ENCODE results near the gene IL4R. TPM values are rescaled to one million over a fixed set of nuclear protein-coding genes. Genes with fewer than 3 reads are reported as not detected.
"Not testable (repeated sequence)": the region's sequence is repeated elsewhere in the genome, so short reads cannot be mapped to it uniquely, and the experiment has no call there.

IL4R gene
- polyA plus RNA-seq, 1 donor from 2014 or later, result 0.07 TPM

GRCh38 chr16:27408012-27408601 is 94.3 kb downstream of the IL4R start:
- Histone ChIP-seq H3K79me2 (replicated peaks; ENCODE audit: insufficient read depth, low read length) (no peaks in the 10 kb centered on the region), H4K20me1 (ENCODE audit: insufficient read depth) (no peaks in the 10 kb centered on the region), H3K4me3 (ENCODE audit: low read length) (no peak overlapping the region), H3K9ac (ENCODE audit: low read length) (no peak overlapping the region), H3K4me2 (ENCODE audit: low read length) (no peak overlapping the region), H3K36me3 (ENCODE audit: insufficient read depth, low read length) (no peaks in the 10 kb centered on the region), H3K27ac (ENCODE audit: low read length) (no peak overlapping the region), H3K27me3 (ENCODE audit: insufficient read depth, low read depth, low read length) (no peaks in the 10 kb centered on the region), H3K9me2 (ENCODE audit: insufficient read depth, low read length) (no peaks in the 10 kb centered on the region), H2AFZ (ENCODE audit: low read depth, low read length) (no peak overlapping the region), H3F3A (ENCODE audit: insufficient read depth, low read length, poor library complexity, severe bottlenecking) (no peaks in the 10 kb centered on the region), H3K9me3 (ENCODE audit: low read length) (no peaks in the 10 kb centered on the region)
- TF ChIP-seq, protein P1, sequence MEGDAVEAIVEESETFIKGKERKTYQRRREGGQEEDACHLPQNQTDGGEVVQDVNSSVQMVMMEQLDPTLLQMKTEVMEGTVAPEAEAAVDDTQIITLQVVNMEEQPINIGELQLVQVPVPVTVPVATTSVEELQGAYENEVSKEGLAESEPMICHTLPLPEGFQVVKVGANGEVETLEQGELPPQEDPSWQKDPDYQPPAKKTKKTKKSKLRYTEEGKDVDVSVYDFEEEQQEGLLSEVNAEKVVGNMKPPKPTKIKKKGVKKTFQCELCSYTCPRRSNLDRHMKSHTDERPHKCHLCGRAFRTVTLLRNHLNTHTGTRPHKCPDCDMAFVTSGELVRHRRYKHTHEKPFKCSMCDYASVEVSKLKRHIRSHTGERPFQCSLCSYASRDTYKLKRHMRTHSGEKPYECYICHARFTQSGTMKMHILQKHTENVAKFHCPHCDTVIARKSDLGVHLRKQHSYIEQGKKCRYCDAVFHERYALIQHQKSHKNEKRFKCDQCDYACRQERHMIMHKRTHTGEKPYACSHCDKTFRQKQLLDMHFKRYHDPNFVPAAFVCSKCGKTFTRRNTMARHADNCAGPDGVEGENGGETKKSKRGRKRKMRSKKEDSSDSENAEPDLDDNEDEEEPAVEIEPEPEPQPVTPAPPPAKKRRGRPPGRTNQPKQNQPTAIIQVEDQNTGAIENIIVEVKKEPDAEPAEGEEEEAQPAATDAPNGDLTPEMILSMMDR (IDR thresholded peaks at IDR 0.05; ENCODE audit: poor library complexity, severe bottlenecking), result no peak
- TF ChIP-seq MXI1 (conservative IDR thresholded peaks at IDR 0.05; ENCODE audit: poor library complexity, severe bottlenecking), result no peak
- TF ChIP-seq, protein P2, sequence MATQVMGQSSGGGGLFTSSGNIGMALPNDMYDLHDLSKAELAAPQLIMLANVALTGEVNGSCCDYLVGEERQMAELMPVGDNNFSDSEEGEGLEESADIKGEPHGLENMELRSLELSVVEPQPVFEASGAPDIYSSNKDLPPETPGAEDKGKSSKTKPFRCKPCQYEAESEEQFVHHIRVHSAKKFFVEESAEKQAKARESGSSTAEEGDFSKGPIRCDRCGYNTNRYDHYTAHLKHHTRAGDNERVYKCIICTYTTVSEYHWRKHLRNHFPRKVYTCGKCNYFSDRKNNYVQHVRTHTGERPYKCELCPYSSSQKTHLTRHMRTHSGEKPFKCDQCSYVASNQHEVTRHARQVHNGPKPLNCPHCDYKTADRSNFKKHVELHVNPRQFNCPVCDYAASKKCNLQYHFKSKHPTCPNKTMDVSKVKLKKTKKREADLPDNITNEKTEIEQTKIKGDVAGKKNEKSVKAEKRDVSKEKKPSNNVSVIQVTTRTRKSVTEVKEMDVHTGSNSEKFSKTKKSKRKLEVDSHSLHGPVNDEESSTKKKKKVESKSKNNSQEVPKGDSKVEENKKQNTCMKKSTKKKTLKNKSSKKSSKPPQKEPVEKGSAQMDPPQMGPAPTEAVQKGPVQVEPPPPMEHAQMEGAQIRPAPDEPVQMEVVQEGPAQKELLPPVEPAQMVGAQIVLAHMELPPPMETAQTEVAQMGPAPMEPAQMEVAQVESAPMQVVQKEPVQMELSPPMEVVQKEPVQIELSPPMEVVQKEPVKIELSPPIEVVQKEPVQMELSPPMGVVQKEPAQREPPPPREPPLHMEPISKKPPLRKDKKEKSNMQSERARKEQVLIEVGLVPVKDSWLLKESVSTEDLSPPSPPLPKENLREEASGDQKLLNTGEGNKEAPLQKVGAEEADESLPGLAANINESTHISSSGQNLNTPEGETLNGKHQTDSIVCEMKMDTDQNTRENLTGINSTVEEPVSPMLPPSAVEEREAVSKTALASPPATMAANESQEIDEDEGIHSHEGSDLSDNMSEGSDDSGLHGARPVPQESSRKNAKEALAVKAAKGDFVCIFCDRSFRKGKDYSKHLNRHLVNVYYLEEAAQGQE (IDR thresholded peaks at IDR 0.05; ENCODE audit: borderline replicate concordance), result no peak
- no peak for TF ChIP-seq POLR2AphosphoS5 (IDR thresholded peaks at IDR 0.05)
- no peak for TF ChIP-seq EZH2 (IDR thresholded peaks at IDR 0.05; ENCODE audit: borderline replicate concordance, insufficient read depth, low read length, poor library complexity, severe bottlenecking)

DNA sequence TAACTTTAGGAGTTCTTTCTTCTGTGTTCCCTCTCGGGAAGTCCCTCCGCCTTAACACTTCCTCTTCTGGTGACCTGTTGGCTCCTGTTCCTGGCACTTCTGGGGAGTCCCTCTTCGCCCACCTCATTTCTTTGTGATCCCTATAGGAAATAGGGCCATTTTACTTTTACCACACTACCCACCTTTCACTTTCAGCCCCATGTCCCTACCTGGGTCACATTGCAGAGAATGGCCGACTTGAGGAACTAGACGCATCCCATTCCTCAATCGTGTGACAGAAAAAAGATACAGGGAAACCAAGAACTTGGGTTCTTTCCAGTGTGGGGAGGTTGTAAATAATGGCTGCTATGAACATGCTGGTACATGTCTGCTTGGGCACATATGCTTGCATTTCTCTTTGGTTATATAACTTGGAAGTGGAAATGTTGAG is 94.8 kb downstream of the IL4R start:
- TF ChIP-seq, protein P1 (IDR thresholded peaks at IDR 0.05; ENCODE audit: poor library complexity, severe bottlenecking), result no peak
- TF ChIP-seq, protein P2 (IDR thresholded peaks at IDR 0.05; ENCODE audit: borderline replicate concordance), result no peak
- TF ChIP-seq MXI1 (conservative IDR thresholded peaks at IDR 0.05; ENCODE audit: poor library complexity, severe bottlenecking) (no peak), RAD21 (conservative IDR thresholded peaks at IDR 0.05) (no peak), EP300 (conservative IDR thresholded peaks at IDR 0.05; ENCODE audit: poor library complexity, severe bottlenecking) (no peak), TAF1 (IDR thresholded peaks at IDR 0.05; ENCODE audit: low read depth) (no peak), SMC3 (conservative IDR thresholded peaks at IDR 0.05; ENCODE audit: poor library complexity) (no peak), EZH2 (IDR thresholded peaks at IDR 0.05; ENCODE audit: borderline replicate concordance, insufficient read depth, low read length, poor library complexity, severe bottlenecking) (no peak), POLR2AphosphoS5 (IDR thresholded peaks at IDR 0.05) (no peak)
- H3K4me2 ChIP-seq (ENCODE audit: low read length), result no peak overlapping the region
- H3K4me3 ChIP-seq (ENCODE audit: low read length), result no peak overlapping the region
- no peak overlapping the region for H2AFZ ChIP-seq (ENCODE audit: low read depth, low read length)
- no peaks in the 10 kb centered on the region for H3K27me3 ChIP-seq (ENCODE audit: insufficient read depth, low read depth, low read length)
- no peak overlapping the region for H3K27ac ChIP-seq (ENCODE audit: low read length)
- no peaks in the 10 kb centered on the region for H3K36me3 ChIP-seq (ENCODE audit: insufficient read depth, low read length)
- H3K9ac ChIP-seq (ENCODE audit: low read length), result no peak overlapping the region
- no peaks in the 10 kb centered on the region for H3F3A ChIP-seq (ENCODE audit: insufficient read depth, low read length, poor library complexity, severe bottlenecking)
- H3K79me2 ChIP-seq (replicated peaks; ENCODE audit: insufficient read depth, low read length), result no peaks in the 10 kb centered on the region
- no peaks in the 10 kb centered on the region for H3K9me3 ChIP-seq (ENCODE audit: low read length)
- no peaks in the 10 kb centered on the region for H3K9me2 ChIP-seq (ENCODE audit: insufficient read depth, low read length)
- no peaks in the 10 kb centered on the region for H4K20me1 ChIP-seq (ENCODE audit: insufficient read depth)

DNA sequence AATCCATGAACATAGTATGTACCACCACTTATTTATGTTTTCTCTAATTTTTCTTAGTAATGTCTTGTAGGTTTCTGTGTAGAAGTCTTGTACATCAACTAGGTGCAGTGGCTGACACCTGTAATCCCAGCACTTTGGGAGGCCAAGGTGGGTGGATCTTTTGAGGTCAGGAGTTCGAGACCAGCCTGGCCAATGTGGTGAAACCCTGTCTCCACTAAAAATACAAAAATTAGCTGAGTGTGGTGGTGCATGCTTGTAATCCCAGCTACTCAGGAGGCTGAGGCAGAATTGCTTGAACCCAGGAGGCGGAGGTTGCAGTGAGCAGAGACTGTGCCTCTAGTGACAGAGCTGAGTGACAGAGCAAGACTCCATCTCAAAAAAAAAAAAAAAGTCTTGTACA is 96.2 kb downstream of the IL4R start:
- not testable (repeated sequence) for H2AFZ ChIP-seq (ENCODE audit: low read depth, low read length); H4K20me1 ChIP-seq (ENCODE audit: insufficient read depth); H3K4me2 ChIP-seq (ENCODE audit: low read length); H3K79me2 ChIP-seq (replicated peaks; ENCODE audit: insufficient read depth, low read length); H3K27ac ChIP-seq (ENCODE audit: low read length); H3K9ac ChIP-seq (ENCODE audit: low read length); H3K9me3 ChIP-seq (ENCODE audit: low read length); H3K4me3 ChIP-seq (ENCODE audit: low read length); H3K9me2 ChIP-seq (ENCODE audit: insufficient read depth, low read length); H3K27me3 ChIP-seq (ENCODE audit: insufficient read depth, low read depth, low read length); H3F3A ChIP-seq (ENCODE audit: insufficient read depth, low read length, poor library complexity, severe bottlenecking); H3K36me3 ChIP-seq (ENCODE audit: insufficient read depth, low read length)
